Nephron progenitor cell (in vitro differentiated cells): ENCODE measurements around the gene RHAG.

Source experiments
- DNase-seq: peaks from one replicate; pipeline ENCODE4 v3.0.0; 2021
- H3K27ac Mint-ChIP-seq: 2 replicates; pipeline ENCODE4 v1.8.0; 2021; ENCODE audit warnings: mild to moderate bottlenecking, moderate library complexity, mixed read lengths
- H3K27me3 Mint-ChIP-seq: 2 replicates; pipeline ENCODE4 v1.8.0; 2021; ENCODE audit warnings: mild to moderate bottlenecking, low read depth, mixed read lengths; ENCODE audit not compliant: poor library complexity
- H3K36me3 Mint-ChIP-seq: 2 replicates; pipeline ENCODE4 v1.8.0; 2021; ENCODE audit warnings: low read depth, mixed read lengths
- H3K4me1 Mint-ChIP-seq: 2 replicates; pipeline ENCODE4 v1.8.0; 2021; ENCODE audit warnings: mixed read lengths
- H3K4me3 Mint-ChIP-seq: 2 replicates; pipeline ENCODE4 v1.8.0; 2021; ENCODE audit warnings: mild to moderate bottlenecking, moderate library complexity, mixed read lengths
- H3K9me3 Mint-ChIP-seq: 2 replicates; pipeline ENCODE4 v1.8.0; 2021; ENCODE audit warnings: mild to moderate bottlenecking, moderate library complexity, mixed read lengths
- TF ChIP-seq, protein P1 (sequence below): fragments of 200-600 bp; sonication (generic); IDR thresholded peaks from 2 replicates; pipeline ENCODE4 v1.5.0; 2021; ENCODE audit warnings: antibody characterized with exemption

RHAG gene

GRCh38 chr6:49636713-49637349 is at the start of gene RHAG:
RHAG (minus strand) TSS chr6:49636839; CDS start chr6:49636812, 27 bp downstream.
- no peak for DNase-seq
- no peaks in the 10 kb centered on the region for H3K27me3 Mint-ChIP-seq
- H3K4me3 Mint-ChIP-seq = no peak within 1 kb of the TSS
- no peak within 1 kb of the TSS for H3K27ac Mint-ChIP-seq
- TF ChIP-seq, protein P1, sequence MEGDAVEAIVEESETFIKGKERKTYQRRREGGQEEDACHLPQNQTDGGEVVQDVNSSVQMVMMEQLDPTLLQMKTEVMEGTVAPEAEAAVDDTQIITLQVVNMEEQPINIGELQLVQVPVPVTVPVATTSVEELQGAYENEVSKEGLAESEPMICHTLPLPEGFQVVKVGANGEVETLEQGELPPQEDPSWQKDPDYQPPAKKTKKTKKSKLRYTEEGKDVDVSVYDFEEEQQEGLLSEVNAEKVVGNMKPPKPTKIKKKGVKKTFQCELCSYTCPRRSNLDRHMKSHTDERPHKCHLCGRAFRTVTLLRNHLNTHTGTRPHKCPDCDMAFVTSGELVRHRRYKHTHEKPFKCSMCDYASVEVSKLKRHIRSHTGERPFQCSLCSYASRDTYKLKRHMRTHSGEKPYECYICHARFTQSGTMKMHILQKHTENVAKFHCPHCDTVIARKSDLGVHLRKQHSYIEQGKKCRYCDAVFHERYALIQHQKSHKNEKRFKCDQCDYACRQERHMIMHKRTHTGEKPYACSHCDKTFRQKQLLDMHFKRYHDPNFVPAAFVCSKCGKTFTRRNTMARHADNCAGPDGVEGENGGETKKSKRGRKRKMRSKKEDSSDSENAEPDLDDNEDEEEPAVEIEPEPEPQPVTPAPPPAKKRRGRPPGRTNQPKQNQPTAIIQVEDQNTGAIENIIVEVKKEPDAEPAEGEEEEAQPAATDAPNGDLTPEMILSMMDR = no peak
- H3K36me3 Mint-ChIP-seq = no peaks in the 10 kb centered on the region
- H3K4me1 Mint-ChIP-seq = no peaks in the 10 kb centered on the region
- no peaks in the 10 kb centered on the region for H3K9me3 Mint-ChIP-seq

GRCh38 chr6:49676671-49677281 is 40.1 kb upstream of the RHAG start:
- Mint-ChIP-seq H3K4me1 (no peaks in the 10 kb centered on the region), H3K4me3 (no peak overlapping the region), H3K27me3 (peaks cover 6% of the 10 kb centered on the region), H3K36me3 (no peaks in the 10 kb centered on the region), H3K27ac (no peak overlapping the region), H3K9me3 (peaks cover 4% of the 10 kb centered on the region)
- no peak for DNase-seq
- TF ChIP-seq, protein P1 = no peak

DNA sequence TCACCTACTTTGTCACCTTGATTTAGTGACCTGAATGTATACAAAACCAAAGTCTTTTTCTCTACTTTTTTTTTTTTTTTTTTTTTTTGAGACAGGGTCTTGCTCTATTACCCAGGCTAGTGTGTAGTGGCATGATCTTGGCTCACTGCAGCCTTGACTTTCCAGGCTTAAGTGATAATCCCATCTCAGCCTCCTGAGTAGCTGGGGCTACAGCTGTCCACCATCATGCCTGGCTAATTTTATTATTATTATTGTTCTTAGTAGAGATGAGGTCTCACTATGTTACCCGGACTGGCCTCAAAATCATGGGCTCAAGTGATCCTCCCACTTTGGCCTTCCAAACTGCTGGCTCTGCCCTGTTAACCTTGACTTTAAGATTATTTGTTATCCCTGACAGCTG is 39.2 kb upstream of the RHAG start:
- Mint-ChIP-seq H3K4me3 (no peak overlapping the region), H3K27ac (no peak overlapping the region), H3K9me3 (peaks cover 10% of the 10 kb centered on the region), H3K27me3 (peaks cover 6% of the 10 kb centered on the region), H3K36me3 (no peaks in the 10 kb centered on the region), H3K4me1 (no peaks in the 10 kb centered on the region)
- TF ChIP-seq, protein P1 = no peak
- DNase-seq = no peak

- Mint-ChIP-seq H3K4me1 (no peaks in the 10 kb centered on the region), H3K4me3 (no peak overlapping the region), H3K9me3 (peaks cover 10% of the 10 kb centered on the region), H3K27ac (no peak overlapping the region), H3K36me3 (no peaks in the 10 kb centered on the region), H3K27me3 (no peaks in the 10 kb centered on the region)
- TF ChIP-seq, protein P1 = no peak
- no peak for DNase-seq
Observed at GRCh38 chr6:49668083-49668511, 31.5 kb upstream of the RHAG start.

DNA sequence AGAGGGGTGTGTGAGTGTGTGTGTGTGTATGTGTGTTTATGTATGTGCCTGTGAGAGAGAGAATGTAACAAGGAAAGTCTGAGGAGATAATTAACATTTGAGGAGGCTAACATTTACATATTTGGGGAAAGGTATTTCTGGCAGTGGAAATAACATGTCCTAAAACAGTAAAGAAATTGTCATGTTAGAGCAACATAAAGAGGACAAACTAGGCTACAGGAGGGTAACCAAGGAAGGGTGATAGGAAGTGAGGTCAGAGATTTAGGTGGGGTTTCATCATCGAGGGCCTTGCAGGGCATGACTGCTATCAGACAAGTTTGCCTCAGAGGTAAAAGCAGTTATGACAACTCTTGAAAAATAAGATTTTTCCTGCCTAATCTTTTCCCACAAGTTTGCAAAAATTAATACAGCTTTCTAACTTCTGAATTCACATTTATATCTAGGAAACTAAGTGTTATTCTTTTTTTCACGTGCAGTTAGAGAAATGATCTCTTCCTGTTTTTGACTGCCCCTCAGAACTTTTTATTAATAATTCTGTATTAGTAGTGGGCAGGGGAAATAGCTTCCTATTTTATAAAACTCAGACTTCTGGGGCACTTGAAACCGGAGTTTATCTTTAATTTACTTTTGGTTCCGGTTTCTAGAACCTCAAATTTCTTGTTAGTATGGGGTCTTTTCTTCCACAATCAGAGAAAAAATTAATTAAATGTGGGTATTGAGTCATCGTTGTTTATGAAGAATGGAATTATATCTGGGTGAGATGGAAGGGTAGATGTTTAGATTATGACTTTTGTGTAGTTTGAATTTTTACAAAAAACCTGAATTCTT is 30.5 kb upstream of the RHAG start:
- no peak overlapping the region for H3K27ac Mint-ChIP-seq
- H3K4me3 Mint-ChIP-seq = no peak overlapping the region
- no peak for DNase-seq
- H3K9me3 Mint-ChIP-seq = peaks cover 10% of the 10 kb centered on the region
- no peaks in the 10 kb centered on the region for H3K36me3 Mint-ChIP-seq
- H3K27me3 Mint-ChIP-seq = no peaks in the 10 kb centered on the region
- no peaks in the 10 kb centered on the region for H3K4me1 Mint-ChIP-seq
- TF ChIP-seq, protein P1 = no peak
